ENCODE measurements around the gene GLI1. TPM values are rescaled to one million over a fixed set of nuclear protein-coding genes. Genes with fewer than 3 reads are reported as not detected.
"Not testable (repeated sequence)": the region's sequence is repeated elsewhere in the genome, so short reads cannot be mapped to it uniquely, and the experiment has no call there.

Gene GLI1
- total and polyA plus RNA-seq, 2 donors (not counting 1 experiment from before 2014, with no cell fraction given): 0.40 to 2.0 TPM

DNA sequence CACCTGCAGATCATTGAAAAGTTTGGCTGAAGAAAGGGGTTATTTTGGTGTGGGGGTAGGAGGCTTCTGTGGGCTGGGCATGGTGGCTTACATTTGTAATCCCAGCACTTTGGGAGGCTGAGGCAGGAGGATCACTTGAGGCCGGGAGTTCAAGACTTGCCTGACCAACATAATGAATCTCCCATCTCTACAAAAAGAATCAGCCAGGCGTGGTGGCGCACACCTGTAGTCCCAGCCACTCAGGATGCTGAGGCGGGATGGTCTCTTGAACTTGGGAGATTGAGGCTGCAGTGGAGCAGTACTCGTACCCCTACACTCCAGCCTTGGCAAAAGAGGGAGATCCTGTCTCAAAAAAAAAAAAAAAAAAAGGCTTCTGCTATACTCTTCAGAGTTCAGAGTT is 53.7 kb downstream of the GLI1 start:
- Histone ChIP-seq H3K4me3 (replicated peaks in 1 of 4; ENCODE audit: control extremely low read depth in 1 of 4, insufficient read depth in 1 of 4, low read depth in 3 of 4, low read length in 4 of 4) (no peak overlapping the region), H2AFZ (ENCODE audit: low read length) (no peak overlapping the region), H3K9ac (ENCODE audit: insufficient read depth, low read length) (no peak overlapping the region), H3K79me2 (ENCODE audit: control insufficient read depth, insufficient read depth, low read length) (peaks cover 16% of the 10 kb centered on the region), H3K36me3 (ENCODE audit: control insufficient read depth, insufficient read depth, low read length) (peaks cover 30% of the 10 kb centered on the region), H3K27me3 (ENCODE audit: control insufficient read depth, insufficient read depth, low read length) (no peaks in the 10 kb centered on the region), H3K9me3 (ENCODE audit: control insufficient read depth, insufficient read depth, low read depth, low read length) (no peaks in the 10 kb centered on the region), H3K4me1 (ENCODE audit: control insufficient read depth, extremely low read depth, insufficient read depth, low read length) (peaks cover 11% of the 10 kb centered on the region), H4K20me1 (ENCODE audit: control insufficient read depth, extremely low read depth, insufficient read depth, low read length) (peaks cover under 1% of the 10 kb centered on the region), H3K4me2 (ENCODE audit: extremely low read depth, insufficient read depth, low read length) (no peak overlapping the region), H3K27ac (ENCODE audit: insufficient read depth, low read length) (no peak overlapping the region)
- DNase-seq (ENCODE audit: low read depth in 2 of 2): no peak
- TF ChIP-seq EZH2 (IDR thresholded peaks at IDR 0.05; ENCODE audit: low read length, missing control alignments) (no peak), CTCF (conservative IDR thresholded peaks at IDR 0.05 in 1 of 2, IDR thresholded peaks at IDR 0.05 in 1 of 2; ENCODE audit: low read depth in 1 of 2, low read length in 2 of 2) (no peak)

DNA sequence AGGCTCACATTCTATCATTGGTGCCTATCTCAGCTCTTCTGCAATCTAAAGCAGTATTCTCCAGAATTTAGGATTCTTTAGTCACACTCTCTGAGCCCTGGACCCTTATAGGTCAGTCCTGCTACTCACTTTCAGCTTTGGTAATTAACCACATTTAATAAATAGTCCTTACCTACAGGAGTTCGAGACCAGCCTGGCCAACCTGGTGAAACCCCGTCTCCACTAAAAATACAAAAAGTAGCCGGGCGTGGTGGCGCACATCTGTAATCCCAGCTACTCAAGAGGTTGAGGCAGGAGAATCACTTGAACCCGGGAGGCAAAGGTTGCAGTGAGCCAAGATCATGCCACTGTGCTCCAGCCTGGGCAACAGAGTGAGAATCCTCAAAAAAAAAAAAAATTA is 54.1 kb downstream of the GLI1 start:
- not testable (repeated sequence) for H3K9ac ChIP-seq (ENCODE audit: insufficient read depth, low read length); DNase-seq (ENCODE audit: low read depth in 2 of 2); H3K4me2 ChIP-seq (ENCODE audit: extremely low read depth, insufficient read depth, low read length); H3K27me3 ChIP-seq (ENCODE audit: control insufficient read depth, insufficient read depth, low read length); H3K4me3 ChIP-seq (replicated peaks in 1 of 4; ENCODE audit: control extremely low read depth in 1 of 4, insufficient read depth in 1 of 4, low read depth in 3 of 4, low read length in 4 of 4); H4K20me1 ChIP-seq (ENCODE audit: control insufficient read depth, extremely low read depth, insufficient read depth, low read length); H3K27ac ChIP-seq (ENCODE audit: insufficient read depth, low read length); H2AFZ ChIP-seq (ENCODE audit: low read length); H3K9me3 ChIP-seq (ENCODE audit: control insufficient read depth, insufficient read depth, low read depth, low read length)
- peaks cover 14% of the 10 kb centered on the region for H3K4me1 ChIP-seq (ENCODE audit: control insufficient read depth, extremely low read depth, insufficient read depth, low read length)
- H3K79me2 ChIP-seq (ENCODE audit: control insufficient read depth, insufficient read depth, low read length): peaks cover 20% of the 10 kb centered on the region
- peaks cover 30% of the 10 kb centered on the region for H3K36me3 ChIP-seq (ENCODE audit: control insufficient read depth, insufficient read depth, low read length)

DNA sequence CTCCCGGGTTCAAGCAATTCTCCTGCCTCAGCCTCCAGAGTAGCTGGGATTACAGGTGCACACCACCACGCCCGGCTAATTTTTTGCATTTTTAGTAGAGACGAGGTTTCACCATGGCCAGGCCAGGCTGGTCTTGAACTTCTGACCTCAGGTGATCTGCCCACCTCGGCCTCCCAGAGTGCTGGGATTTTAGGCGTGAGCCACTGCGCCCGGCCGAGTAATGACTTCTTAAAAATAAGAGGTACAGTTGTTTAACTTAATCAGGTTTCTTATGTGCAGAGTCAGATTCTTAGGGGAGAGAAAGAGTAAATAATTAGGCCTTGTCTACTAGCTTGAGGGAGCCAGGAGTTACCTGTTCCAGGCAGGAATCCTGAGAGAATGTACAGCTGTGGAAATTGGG is 54.7 kb downstream of the GLI1 start:
- H3K36me3 ChIP-seq (ENCODE audit: control insufficient read depth, insufficient read depth, low read length): peaks cover 30% of the 10 kb centered on the region
- not testable (repeated sequence) for H3K9me3 ChIP-seq (ENCODE audit: control insufficient read depth, insufficient read depth, low read depth, low read length); H3K27me3 ChIP-seq (ENCODE audit: control insufficient read depth, insufficient read depth, low read length); H3K4me3 ChIP-seq (replicated peaks in 1 of 4; ENCODE audit: control extremely low read depth in 1 of 4, insufficient read depth in 1 of 4, low read depth in 3 of 4, low read length in 4 of 4); H3K27ac ChIP-seq (ENCODE audit: insufficient read depth, low read length); H3K9ac ChIP-seq (ENCODE audit: insufficient read depth, low read length); H2AFZ ChIP-seq (ENCODE audit: low read length); DNase-seq (ENCODE audit: low read depth in 2 of 2); H3K4me2 ChIP-seq (ENCODE audit: extremely low read depth, insufficient read depth, low read length); H4K20me1 ChIP-seq (ENCODE audit: control insufficient read depth, extremely low read depth, insufficient read depth, low read length)
- H3K4me1 ChIP-seq (ENCODE audit: control insufficient read depth, extremely low read depth, insufficient read depth, low read length): peaks cover 14% of the 10 kb centered on the region
- peaks cover 26% of the 10 kb centered on the region for H3K79me2 ChIP-seq (ENCODE audit: control insufficient read depth, insufficient read depth, low read length)

GRCh38 chr12:57514720-57515407 is 55.3 kb downstream of the GLI1 start:
- no peaks in the 10 kb centered on the region for H3K9me3 ChIP-seq (ENCODE audit: control insufficient read depth, insufficient read depth, low read depth, low read length)
- H3K4me2 ChIP-seq (ENCODE audit: extremely low read depth, insufficient read depth, low read length): no peak overlapping the region
- H3K79me2 ChIP-seq (ENCODE audit: control insufficient read depth, insufficient read depth, low read length): peaks cover 32% of the 10 kb centered on the region
- no peak overlapping the region for H3K4me3 ChIP-seq (replicated peaks in 1 of 4; ENCODE audit: control extremely low read depth in 1 of 4, insufficient read depth in 1 of 4, low read depth in 3 of 4, low read length in 4 of 4)
- no peak overlapping the region for H3K27ac ChIP-seq (ENCODE audit: insufficient read depth, low read length)
- no peak for DNase-seq (ENCODE audit: low read depth in 2 of 2)
- peaks cover 30% of the 10 kb centered on the region for H3K36me3 ChIP-seq (ENCODE audit: control insufficient read depth, insufficient read depth, low read length)
- no peak overlapping the region for H2AFZ ChIP-seq (ENCODE audit: low read length)
- TF ChIP-seq EZH2 (IDR thresholded peaks at IDR 0.05; ENCODE audit: low read length, missing control alignments) (no peak), CTCF (conservative IDR thresholded peaks at IDR 0.05 in 1 of 2, IDR thresholded peaks at IDR 0.05 in 1 of 2; ENCODE audit: low read depth in 1 of 2, low read length in 2 of 2) (no peak)
- no peak overlapping the region for H3K9ac ChIP-seq (ENCODE audit: insufficient read depth, low read length)
- H4K20me1 ChIP-seq (ENCODE audit: control insufficient read depth, extremely low read depth, insufficient read depth, low read length): peaks cover 3% of the 10 kb centered on the region
- no peaks in the 10 kb centered on the region for H3K27me3 ChIP-seq (ENCODE audit: control insufficient read depth, insufficient read depth, low read length)
- peaks cover 14% of the 10 kb centered on the region for H3K4me1 ChIP-seq (ENCODE audit: control insufficient read depth, extremely low read depth, insufficient read depth, low read length)

Measured in fibroblast of lung (primary cell).